Panc1 (cell line): ENCODE measurements around the gene ASPSCR1.
A peak's percentile ranks its signal among the peaks of the same experiment; 100 is the strongest.

Experiments
- CTCF ChIP-seq: fragments of 450-650 bp; IDR thresholded peaks from 2 replicates; pipeline ENCODE4 v1.5.1; 2017; ENCODE audit warnings: mild to moderate bottlenecking
- POLR2AphosphoS5 ChIP-seq: IDR thresholded peaks from 2 replicates; pipeline ENCODE4 v1.6.1; 2012; ENCODE audit warnings: mild to moderate bottlenecking, low read depth, low read length, moderate library complexity
- REST ChIP-seq, 2 experiments: IDR thresholded peaks; 2 replicates each; pipeline ENCODE4 v1.6.1; 2011 to 2012; ENCODE audit warnings: low read depth in 2 of 2, control low read depth in 1 of 2, low read length in 1 of 2, mild to moderate bottlenecking in 1 of 2, moderate library complexity in 1 of 2; ENCODE audit not compliant: insufficient read depth in 1 of 2
- SIN3A ChIP-seq: IDR thresholded peaks from 2 replicates; pipeline ENCODE4 v1.6.1; 2012; ENCODE audit warnings: low read depth, mild to moderate bottlenecking, low read length, moderate library complexity, borderline replicate concordance; ENCODE audit not compliant: insufficient read depth
- TCF7L2 ChIP-seq: IDR thresholded peaks from 2 replicates; pipeline ENCODE4 v1.6.1; 2011; ENCODE audit warnings: mild to moderate bottlenecking, low read depth, low read length, inconsistent platforms

- TF ChIP-seq TCF7L2, result peak; percentile 46; the same call in 1 of the 2 replicates
- TF ChIP-seq CTCF, result no peak
- peak; percentile 92; the same call in 1 of the 2 replicates for TF ChIP-seq POLR2AphosphoS5
- TF ChIP-seq SIN3A, result peak; percentile 91; the same call in 1 of the 2 replicates
- TF ChIP-seq REST (IDR thresholded peaks at IDR 0.05; ENCODE audit: insufficient read depth in 1 of 2, low read depth in 2 of 2, low read length in 1 of 2), result 0 out of 4 replicates have a peak, but pooled peaks of 1 of the 2 experiments have one; percentile 29
Measured at GRCh38 chr17:81977211-81977808, at the start of gene ASPSCR1.
